Activated CD4-positive, alpha-beta memory T cell treated with anti-CD3 and anti-CD28 coated beads, Interleukin-2, amount 10 ng/mL, durations not matched to agents 7 days and 5 days (primary cell): ENCODE measurements around the gene FAM174C. TPM values are rescaled to one million over a fixed set of nuclear protein-coding genes. Genes with fewer than 3 reads are reported as not detected.

Source experiments
- CTCF ChIA-PET: fragments of 350-600 bp; sonication (Branson Sonifier 250); formaldehyde crosslinking; loops from one replicate; lab custom pipeline; 2021; ENCODE audit warnings: antibody characterized with exemption, inconsistent platforms; lab: Charles Lee
- POLR2A ChIA-PET: fragments of 350-600 bp; sonication (Branson Sonifier 250); formaldehyde crosslinking; loops from one replicate; lab custom pipeline; 2021; ENCODE audit warnings: antibody characterized with exemption; lab: Charles Lee
- DNase-seq: peaks from one replicate; pipeline ENCODE4 v3.0.0-alpha.2; 2020
- H3K27ac Mint-ChIP-seq: one replicate; pipeline ENCODE4 v1.8.0; 2021; ENCODE audit warnings: mild to moderate bottlenecking, mixed read lengths
- H3K27me3 Mint-ChIP-seq: one replicate; pipeline ENCODE4 v1.8.0; 2021; ENCODE audit warnings: mixed read lengths
- H3K36me3 Mint-ChIP-seq: one replicate; pipeline ENCODE4 v1.8.0; 2021; ENCODE audit warnings: low read depth, mixed read lengths
- H3K4me1 Mint-ChIP-seq: one replicate; pipeline ENCODE4 v1.8.0; 2021; ENCODE audit warnings: mixed read lengths
- H3K4me3 Mint-ChIP-seq: one replicate; pipeline ENCODE4 v1.8.0; 2021; ENCODE audit warnings: mild to moderate bottlenecking, mixed read lengths
- H3K9me3 Mint-ChIP-seq: one replicate; pipeline ENCODE4 v1.8.0; 2021; ENCODE audit warnings: mixed read lengths
- total RNA-seq, 2 experiments: library from RNA; stranded (reverse); gene quantifications; one replicate each; pipeline ENCODE4 v1.2.3, GENCODE V29; 2021

The FAM174C gene
- total RNA-seq, 2 experiments from 2014 or later = 45.9 to 50.1 TPM

DNA sequence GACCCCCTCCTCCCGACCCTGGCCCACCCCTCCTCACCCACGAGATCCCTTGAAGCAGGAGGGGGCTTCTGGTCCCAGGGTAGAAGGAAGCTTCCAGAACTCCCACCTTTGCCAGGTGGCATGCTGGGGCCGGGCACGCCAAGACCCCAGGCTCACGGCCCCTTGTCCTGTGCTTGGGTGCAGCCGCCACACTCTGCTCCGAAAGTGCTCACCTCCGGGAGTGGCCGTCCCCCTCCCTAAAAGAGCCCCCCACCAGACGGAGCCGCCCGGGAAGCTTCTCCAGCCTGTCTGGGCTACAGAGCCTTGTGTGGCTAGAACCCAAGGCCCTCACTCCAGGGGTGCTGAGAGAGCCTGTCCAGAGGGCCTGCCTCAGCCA is 8.6 kb downstream of the FAM174C start:
- Mint-ChIP-seq H3K27ac (no peak overlapping the region), H3K36me3 (peaks cover 7% of the 10 kb centered on the region), H3K9me3 (no peaks in the 10 kb centered on the region), H3K4me3 (no peak overlapping the region), H3K4me1 (peaks cover 13% of the 10 kb centered on the region), H3K27me3 (peaks cover 24% of the 10 kb centered on the region)
- POLR2A ChIA-PET = interaction anchor here (1.3 kb wide), 1 partner anchor 15 kb away, joined by 4 read pairs; the partner anchor contains the start of gene CIRBP
- CTCF ChIA-PET = no interaction called here
- no peak for DNase-seq

- H3K9me3 Mint-ChIP-seq = no peaks in the 10 kb centered on the region
- no peak for DNase-seq
- no peak overlapping the region for H3K4me3 Mint-ChIP-seq
- peaks cover 28% of the 10 kb centered on the region for H3K27me3 Mint-ChIP-seq
- ChIA-PET POLR2A (interaction anchor here (1.1 to 1.3 kb wide), 2 partner anchors 15 to 40 kb away, joined by 3 to 4 read pairs; partner anchors contain the start of gene CIRBP), CTCF (no interaction called here)
- peaks cover 6% of the 10 kb centered on the region for H3K36me3 Mint-ChIP-seq
- H3K27ac Mint-ChIP-seq = no peak overlapping the region
- peaks cover 13% of the 10 kb centered on the region for H3K4me1 Mint-ChIP-seq
Measured at GRCh38 chr19:1284293-1284978, 9.1 kb downstream of the FAM174C start.

- no peak for DNase-seq
- Mint-ChIP-seq H3K27me3 (peaks cover 28% of the 10 kb centered on the region), H3K27ac (no peak overlapping the region), H3K36me3 (peaks cover 3% of the 10 kb centered on the region), H3K9me3 (no peaks in the 10 kb centered on the region), H3K4me1 (peaks cover 7% of the 10 kb centered on the region), H3K4me3 (no peak overlapping the region)
- ChIA-PET CTCF (no interaction called here), POLR2A (interaction anchor here (1.1 to 1.3 kb wide), 2 partner anchors 16 to 41 kb away, joined by 3 to 4 read pairs; partner anchors contain the start of gene CIRBP)
Measured at GRCh38 chr19:1284979-1285736, 9.8 kb downstream of the FAM174C start.

- no peak for DNase-seq
- no peaks in the 10 kb centered on the region for H3K9me3 Mint-ChIP-seq
- peaks cover 28% of the 10 kb centered on the region for H3K27me3 Mint-ChIP-seq
- no peak within 1 kb of the TSS for H3K27ac Mint-ChIP-seq
- no peak within 1 kb of the TSS for H3K4me3 Mint-ChIP-seq
- CTCF ChIA-PET = no interaction called here
- peaks cover 5% of the 10 kb centered on the region for H3K4me1 Mint-ChIP-seq
- POLR2A ChIA-PET = interaction anchor here (1.1 kb wide), 1 partner anchor 42 kb away, joined by 3 read pairs; no protein-coding TSS in a partner anchor
- no peaks in the 10 kb centered on the region for H3K36me3 Mint-ChIP-seq
Measured at GRCh38 chr19:1285737-1286360, 10.5 kb downstream of the FAM174C start, which contains the start of gene EFNA2. TSS of gene EFNA2 (plus strand) at chr19:1285873. CDS start at chr19:1286169, 296 bp downstream.

- H3K27me3 Mint-ChIP-seq = peaks cover 29% of the 10 kb centered on the region
- CTCF ChIA-PET = no interaction called here
- no peak overlapping the region for H3K4me3 Mint-ChIP-seq
Measured at GRCh38 chr19:1286487-1287353, 11.4 kb downstream of the FAM174C start.

DNA sequence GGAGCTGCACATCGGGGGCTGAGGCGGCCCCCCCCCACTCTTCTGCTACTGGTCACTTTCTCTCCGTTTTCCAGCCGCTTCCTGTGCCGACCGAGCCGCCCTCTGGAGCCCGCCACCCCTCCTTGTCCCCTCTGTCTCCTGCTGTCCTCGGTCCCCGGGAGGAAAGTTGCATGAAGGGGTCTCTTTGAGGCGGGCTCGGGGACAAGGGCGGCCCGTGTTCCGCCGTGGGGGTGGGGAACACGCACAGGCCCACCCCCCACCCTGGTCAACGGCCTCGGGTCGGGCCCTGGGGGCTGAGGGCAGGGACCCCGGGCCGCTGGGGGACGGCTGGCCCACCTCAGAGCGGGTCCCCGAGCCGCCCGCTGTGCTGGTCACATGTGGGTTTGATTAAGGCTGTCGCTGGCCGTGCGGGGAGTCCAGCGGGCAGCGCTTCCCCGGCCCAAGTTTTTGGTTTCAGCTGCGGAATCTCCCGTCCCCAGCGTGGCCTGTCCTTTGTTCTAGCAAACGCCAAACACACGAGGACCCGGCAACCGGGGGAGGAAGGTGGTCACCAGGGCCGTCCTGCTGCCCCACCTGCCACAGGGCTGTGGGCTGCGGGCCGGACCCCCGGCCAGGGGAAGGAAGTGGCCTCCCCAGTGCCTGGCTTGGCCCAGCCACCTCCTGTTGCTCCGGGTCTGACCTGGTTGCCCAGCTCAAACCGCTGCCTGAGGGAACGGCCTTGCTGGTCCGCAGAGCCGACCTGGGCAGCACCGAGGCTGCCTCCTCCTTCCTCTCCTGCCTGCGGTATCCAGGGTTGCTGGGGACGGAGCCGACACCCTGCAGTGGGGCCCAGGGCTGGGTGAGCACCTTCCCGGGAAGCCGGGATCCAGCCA is 12.3 kb downstream of the FAM174C start:
- H3K4me3 Mint-ChIP-seq = no peak overlapping the region
- no peaks in the 10 kb centered on the region for H3K36me3 Mint-ChIP-seq
- ChIA-PET POLR2A (no interaction called here), CTCF (no interaction called here)
- no peak for DNase-seq
- H3K27ac Mint-ChIP-seq = no peak overlapping the region
- peaks cover 5% of the 10 kb centered on the region for H3K4me1 Mint-ChIP-seq
- H3K9me3 Mint-ChIP-seq = no peaks in the 10 kb centered on the region
- peaks cover 29% of the 10 kb centered on the region for H3K27me3 Mint-ChIP-seq

More at GRCh38 chr19:1286487-1287353, 11.4 kb downstream of the FAM174C start:
- H3K36me3 Mint-ChIP-seq = no peaks in the 10 kb centered on the region
- H3K9me3 Mint-ChIP-seq = no peaks in the 10 kb centered on the region
- H3K4me1 Mint-ChIP-seq = peaks cover 5% of the 10 kb centered on the region
- POLR2A ChIA-PET = no interaction called here
- H3K27ac Mint-ChIP-seq = no peak overlapping the region
- no peak for DNase-seq

- ChIA-PET POLR2A (no interaction called here), CTCF (no interaction called here)
- Mint-ChIP-seq H3K9me3 (no peaks in the 10 kb centered on the region), H3K4me3 (no peak overlapping the region), H3K27ac (no peak overlapping the region), H3K36me3 (no peaks in the 10 kb centered on the region), H3K4me1 (peaks cover 5% of the 10 kb centered on the region), H3K27me3 (peaks cover 27% of the 10 kb centered on the region)
- DNase-seq = no peak
Measured at GRCh38 chr19:1288226-1288612, 12.9 kb downstream of the FAM174C start.

- Mint-ChIP-seq H3K27ac (no peak overlapping the region), H3K27me3 (peaks cover 26% of the 10 kb centered on the region), H3K4me1 (peaks cover 5% of the 10 kb centered on the region), H3K36me3 (no peaks in the 10 kb centered on the region), H3K4me3 (no peak overlapping the region), H3K9me3 (no peaks in the 10 kb centered on the region)
- ChIA-PET POLR2A (no interaction called here), CTCF (no interaction called here)
- DNase-seq = no peak
Measured at GRCh38 chr19:1288833-1289685, 13.7 kb downstream of the FAM174C start.

DNA sequence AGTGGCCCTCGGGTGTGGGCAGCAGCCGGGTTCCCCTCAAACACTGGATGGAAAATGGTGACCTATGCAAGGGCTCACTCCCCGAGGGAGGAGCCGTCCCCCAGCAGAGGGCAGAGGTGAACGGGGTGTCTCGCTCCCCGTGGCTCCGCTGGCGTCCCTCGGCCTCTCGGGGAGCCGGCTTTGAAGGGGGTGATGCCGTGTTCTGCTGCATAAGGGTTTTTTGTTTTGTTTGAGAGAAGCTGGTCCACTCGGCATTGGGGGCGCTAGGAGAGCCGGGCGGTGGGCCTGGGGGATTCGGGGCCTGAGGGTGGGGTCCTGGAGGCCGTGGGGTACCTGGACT is 14.3 kb downstream of the FAM174C start:
- no peak for DNase-seq

GRCh38 chr19:1290196-1290702 is 14.9 kb downstream of the FAM174C start:
- POLR2A ChIA-PET = no interaction called here
- CTCF ChIA-PET = no interaction called here
- Mint-ChIP-seq H3K27ac (no peak overlapping the region), H3K4me1 (peaks cover 3% of the 10 kb centered on the region), H3K4me3 (no peak overlapping the region), H3K9me3 (no peaks in the 10 kb centered on the region), H3K36me3 (no peaks in the 10 kb centered on the region), H3K27me3 (peaks cover 18% of the 10 kb centered on the region)
- DNase-seq = no peak

More for the DNA sequence above, 14.3 kb downstream of the FAM174C start:
- Mint-ChIP-seq H3K9me3 (no peaks in the 10 kb centered on the region), H3K4me3 (no peak overlapping the region), H3K27me3 (peaks cover 23% of the 10 kb centered on the region), H3K27ac (no peak overlapping the region), H3K36me3 (no peaks in the 10 kb centered on the region), H3K4me1 (peaks cover 5% of the 10 kb centered on the region)
- ChIA-PET CTCF (no interaction called here), POLR2A (no interaction called here)
